ENCODE results near the gene PCDHB1. TPM values are rescaled to one million over a fixed set of nuclear protein-coding genes. Genes with fewer than 3 reads are reported as not detected.

Gene PCDHB1
- total RNA-seq, 1 donor from 2014 or later: not detected

GRCh38 chr5:141003791-141004611, 47.2 kb upstream of the PCDHB1 start:
- Histone ChIP-seq H3K27me3 (ENCODE audit: control insufficient read depth, insufficient read depth, low read length) (no peaks in the 10 kb centered on the region), H3K36me3 (ENCODE audit: control insufficient read depth, insufficient read depth, low read length) (no peaks in the 10 kb centered on the region), H3K4me3 (ENCODE audit: low read depth, low read length) (no peak overlapping the region)
- FAIRE-seq: peak; percentile 100
- peak; percentile 100 for DNase-seq (ENCODE audit: low read depth)
- no peak for TF ChIP-seq CTCF (IDR thresholded peaks at IDR 0.05; ENCODE audit: insufficient read depth, low read length, severe bottlenecking)

DNA sequence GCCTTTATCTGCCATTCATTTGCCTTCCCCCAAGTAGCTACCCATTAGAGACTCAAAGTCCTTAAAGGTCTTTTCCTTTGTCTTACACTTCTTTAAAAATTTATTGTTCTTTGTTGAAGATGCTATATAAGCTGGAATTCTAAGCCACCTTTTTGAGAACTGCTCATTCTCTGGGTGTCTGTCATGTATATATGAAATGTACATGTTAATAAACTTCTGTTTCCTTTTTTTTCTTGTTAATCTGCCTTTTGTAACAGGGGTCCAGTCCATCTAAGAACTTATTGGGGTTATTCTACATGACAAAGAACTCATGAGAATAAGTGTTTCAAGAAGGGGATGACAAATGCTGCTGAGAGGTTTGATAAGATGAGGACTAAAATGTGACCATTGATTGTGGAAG, 43.4 kb upstream of the PCDHB1 start:
- no peak for TF ChIP-seq CTCF (IDR thresholded peaks at IDR 0.05; ENCODE audit: insufficient read depth, low read length, severe bottlenecking)

DNA sequence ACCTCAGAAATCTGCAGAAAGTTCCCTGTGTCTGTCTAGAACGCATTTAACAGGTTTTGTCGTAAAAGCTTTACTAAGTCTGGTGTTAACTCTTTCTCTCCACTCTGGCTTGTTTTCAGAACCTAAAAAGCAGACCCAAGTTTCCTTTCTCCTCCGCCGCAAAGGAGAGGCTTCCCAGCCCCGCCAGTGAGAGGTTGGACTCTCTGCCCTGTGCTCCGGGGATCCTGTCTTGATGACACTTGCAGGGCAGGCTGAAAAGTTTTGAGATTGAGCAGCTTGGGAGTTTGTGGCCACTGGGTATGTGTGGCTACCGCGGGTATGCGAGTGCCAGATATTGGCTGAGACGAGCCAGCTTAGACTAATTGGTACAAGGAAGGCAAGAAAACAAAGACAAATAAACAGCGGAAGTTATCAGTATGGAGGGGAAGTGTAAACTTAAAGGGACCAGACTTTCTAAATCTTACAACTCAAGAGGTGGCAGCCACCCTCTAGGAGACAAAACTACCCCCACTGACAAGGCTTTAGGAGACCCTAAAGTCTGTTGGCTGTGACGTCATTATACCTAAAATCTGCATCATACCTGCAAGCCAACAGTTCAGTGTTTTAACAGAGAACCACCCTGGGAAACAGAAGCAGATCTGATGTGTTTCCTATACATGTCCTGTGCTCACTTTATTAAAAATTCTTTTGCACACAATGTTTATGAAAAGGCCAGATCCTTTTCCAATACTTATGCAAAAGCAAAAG, 41.0 kb upstream of the PCDHB1 start:
- FAIRE-seq (no peak), DNase-seq (ENCODE audit: low read depth) (no peak)
- Histone ChIP-seq H3K27me3 (ENCODE audit: control insufficient read depth, insufficient read depth, low read length) (no peaks in the 10 kb centered on the region), H3K36me3 (ENCODE audit: control insufficient read depth, insufficient read depth, low read length) (no peaks in the 10 kb centered on the region), H3K4me3 (ENCODE audit: low read depth, low read length) (no peak overlapping the region)
- TF ChIP-seq CTCF (IDR thresholded peaks at IDR 0.05; ENCODE audit: insufficient read depth, low read length, severe bottlenecking): no peak

More for the DNA sequence above, 43.4 kb upstream of the PCDHB1 start:
- Histone ChIP-seq H3K27me3 (ENCODE audit: control insufficient read depth, insufficient read depth, low read length) (no peaks in the 10 kb centered on the region), H3K4me3 (ENCODE audit: low read depth, low read length) (no peak overlapping the region), H3K36me3 (ENCODE audit: control insufficient read depth, insufficient read depth, low read length) (no peaks in the 10 kb centered on the region)
- FAIRE-seq (no peak), DNase-seq (ENCODE audit: low read depth) (no peak)

DNA sequence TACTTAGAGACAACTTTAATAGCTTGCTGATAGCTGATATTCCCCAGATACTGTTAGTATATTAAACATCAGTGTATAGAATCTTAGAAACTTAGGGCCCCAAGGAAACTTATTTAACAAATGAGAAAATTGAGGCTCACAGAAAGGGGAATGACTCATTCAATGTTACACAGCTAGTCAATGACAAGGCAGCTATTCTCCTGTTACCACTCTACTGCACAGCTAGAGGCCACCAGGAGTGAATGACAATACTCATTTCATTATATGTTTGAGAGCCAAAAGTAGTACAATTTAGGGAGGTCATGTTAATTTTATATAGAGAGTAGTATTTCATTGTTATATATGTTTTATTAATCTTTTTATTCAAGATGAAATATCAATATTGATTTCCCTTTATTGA, 33.2 kb upstream of the PCDHB1 start:
- DNase-seq (ENCODE audit: low read depth): peak; percentile 24
- Histone ChIP-seq H3K36me3 (ENCODE audit: control insufficient read depth, insufficient read depth, low read length) (no peaks in the 10 kb centered on the region), H3K27me3 (ENCODE audit: control insufficient read depth, insufficient read depth, low read length) (no peaks in the 10 kb centered on the region), H3K4me3 (ENCODE audit: low read depth, low read length) (no peak overlapping the region)
- TF ChIP-seq CTCF (IDR thresholded peaks at IDR 0.05; ENCODE audit: insufficient read depth, low read length, severe bottlenecking): no peak
- no peak for FAIRE-seq

- no peak overlapping the region for H3K4me3 ChIP-seq (ENCODE audit: low read depth, low read length)
- H3K36me3 ChIP-seq (ENCODE audit: control insufficient read depth, insufficient read depth, low read length): no peaks in the 10 kb centered on the region
- H3K27me3 ChIP-seq (ENCODE audit: control insufficient read depth, insufficient read depth, low read length): no peaks in the 10 kb centered on the region
- TF ChIP-seq CTCF (IDR thresholded peaks at IDR 0.05; ENCODE audit: insufficient read depth, low read length, severe bottlenecking): no peak
- DNase-seq (ENCODE audit: low read depth) (no peak), FAIRE-seq (no peak)
These were observed 28.8 kb upstream of the PCDHB1 start for GRCh38 chr5:141022384-141022783.
